Choroid plexus epithelial cell (primary cell): Measurements from ENCODE around the gene TSKU.

Experiments used
- DNase-seq: peaks from one replicate; pipeline ENCODE4 v3.0.0-alpha.2; 2010; ENCODE audit warnings: low read depth
- H3K4me3 ChIP-seq: 2 replicates; pipeline ENCODE4 v1.5.1; 2011; ENCODE audit warnings: low read depth, mild to moderate bottlenecking, control low read depth, low read length, moderate library complexity
- CTCF ChIP-seq: conservative IDR thresholded peaks from 2 replicates; pipeline ENCODE4 v1.5.1; 2011; ENCODE audit warnings: low read depth, mild to moderate bottlenecking, control low read depth, inconsistent platforms, low read length, moderate library complexity

Gene TSKU

GRCh38 chr11:76786016-76786415 is 2.9 kb downstream of the TSKU start:
- peak overlapping the region; percentile 22 for H3K4me3 ChIP-seq
- no peak for DNase-seq
- no peak for TF ChIP-seq CTCF

- DNase-seq: no peak
- no peak for TF ChIP-seq CTCF
- no peak overlapping the region for H3K4me3 ChIP-seq
These were observed 3.4 kb downstream of the TSKU start for GRCh38 chr11:76786441-76787014.

GRCh38 chr11:76787271-76787670 is 4.1 kb downstream of the TSKU start:
- no peak overlapping the region for H3K4me3 ChIP-seq
- no peak for TF ChIP-seq CTCF
- no peak for DNase-seq

GRCh38 chr11:76787911-76788596 is 4.9 kb downstream of the TSKU start:
- no peak overlapping the region for H3K4me3 ChIP-seq
- TF ChIP-seq CTCF: no peak
- DNase-seq: peak; percentile 96

- no peak for DNase-seq
- TF ChIP-seq CTCF: no peak
- H3K4me3 ChIP-seq: no peak overlapping the region
These were observed 5.7 kb downstream of the TSKU start for GRCh38 chr11:76788661-76789442.

GRCh38 chr11:76789443-76789719 is 6.2 kb downstream of the TSKU start:
- TF ChIP-seq CTCF: no peak
- no peak for DNase-seq
- no peak overlapping the region for H3K4me3 ChIP-seq
